GM21360 (cell line): ENCODE results near the gene GLRX.

Experiments
- ATAC-seq: cut with Tn5 transposase; IDR thresholded peaks from one replicate; pipeline ENCODE4 v1.9.1; 2021; ENCODE audit warnings: mild to moderate bottlenecking, moderate library complexity; ENCODE audit not compliant: unreplicated experiment

GLRX gene

GRCh38 chr5:95784514-95785302 is 37.8 kb downstream of the GLRX start:
- ATAC-seq, result no peak

- ATAC-seq, result no peak
Observed at GRCh38 chr5:95783661-95784060, 38.9 kb downstream of the GLRX start.

GRCh38 chr5:95782181-95782580 is 40.3 kb downstream of the GLRX start:
- ATAC-seq, result no peak

GRCh38 chr5:95781101-95781583 is 41.4 kb downstream of the GLRX start:
- peak; percentile 89 for ATAC-seq

GRCh38 chr5:95780597-95780996 is 41.9 kb downstream of the GLRX start:
- no peak for ATAC-seq

- ATAC-seq, result no peak
Observed at GRCh38 chr5:95779611-95780010, 42.9 kb downstream of the GLRX start.

GRCh38 chr5:95778713-95779436 is 43.7 kb downstream of the GLRX start:
- no peak for ATAC-seq

- no peak for ATAC-seq
Observed at GRCh38 chr5:95777441-95777840, 45.1 kb downstream of the GLRX start.

GRCh38 chr5:95773335-95774059 is 49.0 kb downstream of the GLRX start:
- ATAC-seq, result no peak

GRCh38 chr5:95771892-95772291 is 50.6 kb downstream of the GLRX start:
- ATAC-seq, result no peak

GRCh38 chr5:95770830-95771708 is 51.5 kb downstream of the GLRX start:
- ATAC-seq, result no peak

GRCh38 chr5:95768731-95769130 is 53.8 kb downstream of the GLRX start:
- ATAC-seq, result no peak

GRCh38 chr5:95763941-95764340 is 58.6 kb downstream of the GLRX start:
- no peak for ATAC-seq
